Keratinocyte (primary cell): Measurements from ENCODE around the gene SLC6A19. TPM values are rescaled to one million over a fixed set of nuclear protein-coding genes. Genes with fewer than 3 reads are reported as not detected.

Source experiments
- DNase-seq: peaks from one replicate; pipeline ENCODE4 v3.0.0-alpha.2; 2011; ENCODE audit warnings: low read depth, missing footprints, low spot score
- FAIRE-seq: peaks from 2 replicates; lab custom pipeline; 2011; peaks lifted over from hg19 to GRCh38; lab: Jason Lieb, UNC
- H2AFZ ChIP-seq: 2 replicates; pipeline ENCODE4 v1.6.0; 2012; ENCODE audit warnings: low read length, control low read depth, inconsistent platforms; ENCODE audit not compliant: control insufficient read depth
- H3K27ac ChIP-seq: 2 replicates; pipeline ENCODE4 v1.5.1; 2011; ENCODE audit warnings: low read length; ENCODE audit not compliant: control insufficient read depth, insufficient read depth
- H3K27me3 ChIP-seq: 3 replicates; pipeline ENCODE4 v1.6.0; 2011; ENCODE audit warnings: low read length; ENCODE audit not compliant: control insufficient read depth, insufficient read depth; ENCODE audit errors: extremely low read depth
- H3K36me3 ChIP-seq, 2 experiments: 2 replicates in 1 of 2; 3 replicates in 1 of 2; pipeline ENCODE4 v1.5.1; 2011; ENCODE audit warnings: low read length in 2 of 2, mild to moderate bottlenecking in 1 of 2; ENCODE audit not compliant: control insufficient read depth in 2 of 2, insufficient read depth in 2 of 2; ENCODE audit errors: extremely low read depth in 1 of 2
- H3K4me1 ChIP-seq: 3 replicates; pipeline ENCODE4 v1.5.1; 2011; ENCODE audit warnings: low read length; ENCODE audit not compliant: control insufficient read depth, insufficient read depth; ENCODE audit errors: extremely low read depth
- H3K4me2 ChIP-seq: 3 replicates; pipeline ENCODE4 v1.6.0; 2011; ENCODE audit warnings: low read depth, low read length; ENCODE audit not compliant: control insufficient read depth, insufficient read depth; ENCODE audit errors: extremely low read depth
- H3K4me3 ChIP-seq, 3 experiments: fragments of 200-600 bp in 1 of 3; sonication (generic) in 1 of 3; 2 replicates in 2 of 3; 3 replicates in 1 of 3; pipeline ENCODE4 v1.5.1; 2011 to 2016; ENCODE audit warnings: low read length in 3 of 3, mild to moderate bottlenecking in 3 of 3, control low read depth in 2 of 3, inconsistent platforms in 1 of 3, low read depth in 1 of 3, mixed read lengths in 1 of 3, mixed run types in 1 of 3, moderate library complexity in 1 of 3; ENCODE audit not compliant: control insufficient read depth in 2 of 3, insufficient read depth in 2 of 3; ENCODE audit errors: extremely low read depth in 1 of 3
- H3K79me2 ChIP-seq: 2 replicates; pipeline ENCODE4 v1.6.0; 2012; ENCODE audit warnings: low read length; ENCODE audit not compliant: control insufficient read depth, insufficient read depth
- H3K9ac ChIP-seq: 3 replicates; pipeline ENCODE4 v1.6.0; 2011; ENCODE audit warnings: low read length; ENCODE audit not compliant: control insufficient read depth, insufficient read depth; ENCODE audit errors: extremely low read depth
- H3K9me1 ChIP-seq: 3 replicates; pipeline ENCODE4 v1.6.0; 2011; ENCODE audit warnings: low read length; ENCODE audit not compliant: control insufficient read depth, insufficient read depth; ENCODE audit errors: extremely low read depth
- H3K9me3 ChIP-seq: 2 replicates; pipeline ENCODE4 v1.5.1; 2012; ENCODE audit warnings: low read depth, low read length; ENCODE audit not compliant: control insufficient read depth
- H4K20me1 ChIP-seq: 3 replicates; pipeline ENCODE4 v1.6.0; 2011; ENCODE audit warnings: low read length; ENCODE audit not compliant: control insufficient read depth, insufficient read depth; ENCODE audit errors: extremely low read depth
- CTCF ChIP-seq, 3 experiments: IDR thresholded peaks in 1 of 3; conservative IDR thresholded peaks in 1 of 3; optimal IDR thresholded peaks in 1 of 3; 2 replicates in 2 of 3; 3 replicates in 1 of 3; pipeline versions ENCODE3 to v1.5.1; 2011; ENCODE audit warnings: low read length in 3 of 3, mild to moderate bottlenecking in 3 of 3, moderate library complexity in 2 of 3, control low read depth in 1 of 3, inconsistent platforms in 1 of 3; ENCODE audit not compliant: insufficient read depth in 2 of 3; ENCODE audit errors: extremely low read depth in 1 of 3
- EZH2 ChIP-seq: IDR thresholded peaks from one replicate; pipeline ENCODE4 v1.6.1; 2012; ENCODE audit warnings: inconsistent platforms, mild to moderate bottlenecking, low read length, moderate library complexity
- dilution Hi-C: fragments of 300-500 bp; cut with MboI; formaldehyde crosslinking; loops from one replicate; pipeline ENCODE4 v1.7.0; 2020; ENCODE audit warnings: low sequenced_read_pairs; ENCODE audit not compliant: extremely low pct_ligation_motif_present
- polyA plus RNA-seq, 5 experiments: library from polyadenylated mRNA; depleted of rRNA in 3 of 5; stranded (reverse) in 3 of 5; stranded (forward) in 1 of 5; unstranded in 1 of 5; fragments of >200 nt; gene quantifications; 1 replicate in 1 of 5; 2 replicates in 3 of 5; 3 replicates in 1 of 5; pipeline versions ENCODE4 v1.2.1 to v1.2.3, GENCODE V29; 2011 to 2012; ENCODE audit warnings: missing spikeins in 2 of 5, low read depth in 1 of 5, low replicate concordance in 1 of 5

Gene SLC6A19
- polyA plus RNA-seq, 1 donor (not counting 4 experiments of a cell fraction or from before 2014, with no cell fraction given): not detected

DNA sequence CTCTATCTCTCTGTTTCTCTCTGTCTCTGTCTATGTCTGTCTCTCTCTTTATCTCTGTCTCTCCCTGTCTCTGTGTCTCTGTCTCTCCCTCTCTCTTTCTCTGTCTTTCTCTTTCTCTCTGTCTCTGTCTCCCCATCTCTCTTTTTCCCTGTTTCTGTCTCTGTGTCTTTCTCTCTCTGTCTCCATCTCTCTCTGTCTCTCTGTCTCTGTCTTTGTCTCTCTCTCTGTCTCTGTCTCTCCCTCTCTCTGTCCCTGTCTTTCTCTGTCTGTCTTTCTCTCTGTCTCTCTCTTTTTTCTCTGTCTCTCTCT, 2.1 kb upstream of the SLC6A19 start:
- H3K36me3 ChIP-seq: no peaks in the 10 kb centered on the region
- DNase-seq: no peak
- no peaks in the 10 kb centered on the region for H3K4me1 ChIP-seq
- no peaks in the 10 kb centered on the region for H3K9me3 ChIP-seq
- FAIRE-seq: no peak
- H3K4me2 ChIP-seq: no peak overlapping the region
- no peak overlapping the region for H3K9ac ChIP-seq
- peaks cover 26% of the 10 kb centered on the region for H3K27me3 ChIP-seq
- dilution Hi-C loops: no loop called here
- no peak overlapping the region for H3K4me3 ChIP-seq
- H3K9me1 ChIP-seq: no peaks in the 10 kb centered on the region
- H3K27ac ChIP-seq: no peak overlapping the region
- no peak overlapping the region for H2AFZ ChIP-seq
- no peak for TF ChIP-seq EZH2
- no peak for TF ChIP-seq CTCF (optimal IDR thresholded peaks at IDR 0.05 in 1 of 3, IDR thresholded peaks at IDR 0.05 in 1 of 3, conservative IDR thresholded peaks at IDR 0.05 in 1 of 3; ENCODE audit: extremely low read depth in 1 of 3, insufficient read depth in 2 of 3, low read length in 3 of 3)
- H4K20me1 ChIP-seq: no peaks in the 10 kb centered on the region
- H3K79me2 ChIP-seq: no peaks in the 10 kb centered on the region

- Histone ChIP-seq H4K20me1 (no peaks in the 10 kb centered on the region), H3K4me3 (no peak overlapping the region), H3K9me1 (no peaks in the 10 kb centered on the region), H3K9me3 (no peaks in the 10 kb centered on the region), H3K36me3 (no peaks in the 10 kb centered on the region), H3K9ac (no peak overlapping the region), H3K4me2 (no peak overlapping the region), H3K4me1 (no peaks in the 10 kb centered on the region), H3K79me2 (no peaks in the 10 kb centered on the region), H3K27ac (no peak overlapping the region), H2AFZ (no peak overlapping the region), H3K27me3 (peaks cover 29% of the 10 kb centered on the region)
- no peak for FAIRE-seq
- dilution Hi-C loops: no loop called here
- TF ChIP-seq CTCF (optimal IDR thresholded peaks at IDR 0.05 in 1 of 3, IDR thresholded peaks at IDR 0.05 in 1 of 3, conservative IDR thresholded peaks at IDR 0.05 in 1 of 3; ENCODE audit: extremely low read depth in 1 of 3, insufficient read depth in 2 of 3, low read length in 3 of 3) (no peak), EZH2 (no peak)
- no peak for DNase-seq
Measured at GRCh38 chr5:1199649-1200494, 1.5 kb upstream of the SLC6A19 start.
